Mesenchymal stem cell (in vitro differentiated cells and primary cell): ENCODE measurements around the gene CAPN2.
"Not testable (repeated sequence)": the region's sequence is repeated elsewhere in the genome, so short reads cannot be mapped to it uniquely, and the experiment has no call there.

Experiments used
- DNase-seq: peaks from one replicate; pipeline ENCODE4 v3.0.0-alpha.2; 2013
- H2AFZ ChIP-seq: one replicate; pipeline ENCODE4 v1.6.1; 2013; ENCODE audit warnings: low read depth, mild to moderate bottlenecking, control low read depth, inconsistent platforms, low read length, moderate library complexity
- H2AK5ac ChIP-seq: 2 replicates; pipeline ENCODE4 v1.6.1; 2013; ENCODE audit warnings: low read length, moderate library complexity, mild to moderate bottlenecking, inconsistent platforms; ENCODE audit not compliant: severe bottlenecking
- H2BK120ac ChIP-seq: one replicate; pipeline ENCODE4 v1.6.1; 2013; ENCODE audit warnings: low read depth, mild to moderate bottlenecking, inconsistent platforms, low read length, moderate library complexity
- H2BK12ac ChIP-seq, 2 experiments: one replicate each; pipeline ENCODE4 v1.6.1; 2013; ENCODE audit warnings: inconsistent platforms in 2 of 2, low read length in 2 of 2, mild to moderate bottlenecking in 2 of 2, moderate library complexity in 2 of 2, control low read depth in 1 of 2
- H2BK15ac ChIP-seq: one replicate; pipeline ENCODE4 v1.6.1; 2013; ENCODE audit warnings: mild to moderate bottlenecking, low read depth, inconsistent platforms; ENCODE audit not compliant: poor library complexity, severe bottlenecking
- H2BK5ac ChIP-seq: 2 replicates; pipeline ENCODE4 v1.6.1; 2013; ENCODE audit warnings: low read depth, mild to moderate bottlenecking, low read length, control low read depth, inconsistent platforms; ENCODE audit not compliant: poor library complexity, severe bottlenecking
- H3K14ac ChIP-seq, 2 experiments: one replicate each; pipeline ENCODE4 v1.6.1; 2013; ENCODE audit warnings: inconsistent platforms in 2 of 2, low read length in 2 of 2, control low read depth in 1 of 2, mild to moderate bottlenecking in 1 of 2, moderate library complexity in 1 of 2
- H3K18ac ChIP-seq, 2 experiments: one replicate each; pipeline ENCODE4 v1.6.1; 2013; ENCODE audit warnings: inconsistent platforms in 2 of 2, low read length in 2 of 2, control low read depth in 1 of 2, low read depth in 1 of 2, mild to moderate bottlenecking in 1 of 2
- H3K23ac ChIP-seq, 2 experiments: one replicate each; pipeline ENCODE4 v1.6.1; 2013; ENCODE audit warnings: inconsistent platforms in 2 of 2, low read length in 2 of 2, mild to moderate bottlenecking in 2 of 2, moderate library complexity in 2 of 2, control low read depth in 1 of 2
- H3K27ac ChIP-seq: 2 replicates; pipeline ENCODE4 v1.5.1; 2013; ENCODE audit warnings: mild to moderate bottlenecking, moderate library complexity, low read length, control low read depth, inconsistent platforms; ENCODE audit not compliant: poor library complexity, severe bottlenecking
- H3K27me3 ChIP-seq, 2 experiments: 2 replicates each; pipeline versions ENCODE4 v1.6.1 to v1.7.0; 2013; ENCODE audit warnings: low read length in 2 of 2, mild to moderate bottlenecking in 2 of 2, moderate library complexity in 2 of 2, control low read depth in 1 of 2, inconsistent platforms in 1 of 2; ENCODE audit not compliant: control insufficient read depth in 1 of 2, insufficient read depth in 1 of 2
- H3K36me3 ChIP-seq, 2 experiments: 2 replicates each; pipeline versions ENCODE4 v1.6.1 to v1.7.0; 2013; ENCODE audit warnings: low read length in 2 of 2, control low read depth in 1 of 2, inconsistent platforms in 1 of 2, low read depth in 1 of 2, mild to moderate bottlenecking in 1 of 2; ENCODE audit not compliant: insufficient read depth in 2 of 2, control insufficient read depth in 1 of 2
- H3K4ac ChIP-seq, 2 experiments: one replicate each; pipeline ENCODE4 v1.6.1; 2013; ENCODE audit warnings: inconsistent platforms in 2 of 2, low read length in 2 of 2, mild to moderate bottlenecking in 2 of 2, moderate library complexity in 2 of 2, control low read depth in 1 of 2, low read depth in 1 of 2
- H3K4me1 ChIP-seq: 2 replicates; pipeline ENCODE4 v1.6.1; 2013; ENCODE audit warnings: low read depth, low read length, control low read depth; ENCODE audit not compliant: control insufficient read depth, insufficient read depth
- H3K4me2 ChIP-seq: 2 replicates; pipeline ENCODE4 v1.6.1; 2013; ENCODE audit warnings: low read length, mild to moderate bottlenecking, inconsistent platforms; ENCODE audit not compliant: poor library complexity, severe bottlenecking
- H3K4me3 ChIP-seq, 2 experiments: 2 replicates each; pipeline versions ENCODE4 v1.5.1 to v1.7.0; 2013; ENCODE audit warnings: low read length in 2 of 2, mild to moderate bottlenecking in 2 of 2, control low read depth in 1 of 2, low read depth in 1 of 2; ENCODE audit not compliant: insufficient read depth in 1 of 2
- H3K79me1 ChIP-seq: replicated peaks from 2 replicates; pipeline ENCODE4 v1.6.1; 2013; ENCODE audit warnings: mild to moderate bottlenecking, control low read depth, low read length, inconsistent platforms; ENCODE audit not compliant: poor library complexity, severe bottlenecking
- H3K9ac ChIP-seq: 2 replicates; pipeline ENCODE4 v1.7.0; 2013; ENCODE audit warnings: mild to moderate bottlenecking, low read length, moderate library complexity
- H3K9me3 ChIP-seq: 2 replicates; pipeline ENCODE4 v1.7.0; 2013; ENCODE audit warnings: mild to moderate bottlenecking, low read length; ENCODE audit not compliant: control insufficient read depth
- H4K8ac ChIP-seq: one replicate; pipeline ENCODE4 v1.6.1; 2013; ENCODE audit warnings: inconsistent platforms, mild to moderate bottlenecking, low read length, moderate library complexity
- H4K91ac ChIP-seq: one replicate; pipeline ENCODE4 v1.6.1; 2013; ENCODE audit warnings: mild to moderate bottlenecking, low read length, inconsistent platforms
- WGBS: methylation state at CpG from one replicate; pipeline ENCODE4 v1.1.7; 2013; ENCODE audit warnings: mixed read lengths; 5-methylcytosine and 5-hydroxymethylcytosine counted together

Gene CAPN2

GRCh38 chr1:223815020-223815853 lies 102.9 kb downstream of the CAPN2 start:
- Histone ChIP-seq H3K9me3 (no peaks in the 10 kb centered on the region), H3K18ac (no peak overlapping the region), H3K27ac (peak overlapping the region; percentile 10), H3K27me3 (no peaks in the 10 kb centered on the region), H2BK5ac (no peak overlapping the region), H2AK5ac (no peak overlapping the region), H3K14ac (no peak overlapping the region), H3K36me3 (peaks cover 20 to 31% of the 10 kb centered on the region in 2 experiments), H3K9ac (no peak overlapping the region), H3K4me3 (no peak overlapping the region), H3K4me2 (no peak overlapping the region), H2BK120ac (no peak overlapping the region), H3K4me1 (peaks cover 4% of the 10 kb centered on the region), H3K23ac (no peak overlapping the region), H3K4ac (no peak overlapping the region), H2BK12ac (no peak overlapping the region), H2AFZ (no peak overlapping the region), H3K79me1 (peaks cover 12% of the 10 kb centered on the region), H2BK15ac (peak overlapping the region; percentile 44), H4K91ac (no peak overlapping the region), H4K8ac (no peak overlapping the region)
- 88% methylated on average over 3 of the region's 4 CpGs for WGBS
- no peak for DNase-seq

- Histone ChIP-seq H4K8ac (no peak overlapping the region), H3K27ac (no peak overlapping the region), H3K23ac (no peak overlapping the region), H2AFZ (no peak overlapping the region), H2BK120ac (no peak overlapping the region), H3K4me3 (no peak overlapping the region), H3K4me1 (peaks cover 4% of the 10 kb centered on the region), H3K36me3 (peaks cover 20 to 31% of the 10 kb centered on the region in 2 experiments), H2BK12ac (no peak overlapping the region), H3K4me2 (no peak overlapping the region), H3K27me3 (no peaks in the 10 kb centered on the region), H3K9me3 (no peaks in the 10 kb centered on the region), H3K18ac (no peak overlapping the region), H3K9ac (no peak overlapping the region), H2BK5ac (no peak overlapping the region), H2BK15ac (no peak overlapping the region), H4K91ac (no peak overlapping the region), H3K79me1 (peaks cover 12% of the 10 kb centered on the region), H3K14ac (no peak overlapping the region), H2AK5ac (no peak overlapping the region), H3K4ac (no peak overlapping the region)
- WGBS = 61% methylated on average over 3 of the region's 3 CpGs
- peak; percentile 18 for DNase-seq
Measured at GRCh38 chr1:223815865-223816264, 103.5 kb downstream of the CAPN2 start.

- not testable (repeated sequence) for H3K9ac ChIP-seq, H3K23ac ChIP-seq, H4K91ac ChIP-seq, H3K4me3 ChIP-seq, H2BK5ac ChIP-seq, H3K27me3 ChIP-seq, H3K27ac ChIP-seq, H3K14ac ChIP-seq, H2AFZ ChIP-seq, H3K18ac ChIP-seq, DNase-seq, H3K9me3 ChIP-seq, H4K8ac ChIP-seq, H3K4ac ChIP-seq, H2AK5ac ChIP-seq, H2BK12ac ChIP-seq, H3K4me2 ChIP-seq, H2BK15ac ChIP-seq, H3K4me1 ChIP-seq, H2BK120ac ChIP-seq
- peaks cover 14% of the 10 kb centered on the region for H3K79me1 ChIP-seq
- peaks cover 22 to 26% of the 10 kb centered on the region in 2 experiments for H3K36me3 ChIP-seq
Measured at GRCh38 chr1:223817265-223817664, 104.9 kb downstream of the CAPN2 start.

- Histone ChIP-seq H2AK5ac (no peak overlapping the region), H3K4me3 (peak overlapping the region in 1 of 2 experiments; percentile 28), H3K79me1 (peaks cover 2% of the 10 kb centered on the region), H2BK15ac (no peak overlapping the region), H3K36me3 (peaks cover 4 to 9% of the 10 kb centered on the region in 2 experiments), H3K4me1 (peaks cover 9% of the 10 kb centered on the region), H2AFZ (no peak overlapping the region), H4K91ac (no peak overlapping the region), H2BK12ac (no peak overlapping the region), H3K4ac (no peak overlapping the region), H3K27ac (no peak overlapping the region), H3K9me3 (no peaks in the 10 kb centered on the region), H3K18ac (no peak overlapping the region), H3K27me3 (no peaks in the 10 kb centered on the region), H3K23ac (no peak overlapping the region), H3K14ac (no peak overlapping the region), H3K4me2 (no peak overlapping the region), H2BK5ac (no peak overlapping the region), H4K8ac (no peak overlapping the region), H2BK120ac (no peak overlapping the region), H3K9ac (peak overlapping the region; percentile 81)
- 0% methylated on average over 1 of the region's 4 CpGs for WGBS
- DNase-seq = peak; percentile 63
Measured at GRCh38 chr1:223819730-223820514, 107.6 kb downstream of the CAPN2 start.
